ENCODE results near the gene NIP7.
"Not testable (repeated sequence)": the region's sequence is repeated elsewhere in the genome, so short reads cannot be mapped to it uniquely, and the experiment has no call there.

The NIP7 gene

DNA sequence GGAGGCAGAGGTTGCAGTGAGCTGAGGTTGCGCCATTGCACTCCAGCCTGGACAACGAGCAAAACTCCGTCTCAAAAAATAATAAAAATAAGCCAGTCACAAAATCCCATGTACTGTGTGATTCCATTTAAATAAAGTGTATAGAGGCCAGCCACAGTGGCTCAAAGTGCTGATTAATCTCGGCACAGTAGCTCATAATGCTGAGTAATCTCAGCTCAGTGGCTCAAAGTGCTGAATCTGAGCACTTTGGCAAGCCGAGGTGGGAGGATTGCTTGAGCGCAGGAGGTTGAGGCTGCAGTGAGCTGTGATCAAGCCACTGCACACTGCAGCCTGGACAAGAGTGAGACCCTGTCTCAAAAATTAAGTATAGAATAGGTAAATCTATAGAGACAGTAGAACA, 7.1 kb downstream of the NIP7 start:
- no peak for DNase-seq

- no peak for DNase-seq
Observed at GRCh38 chr16:69348222-69348621, 8.7 kb downstream of the NIP7 start.

GRCh38 chr16:69349536-69349935, 10.0 kb downstream of the NIP7 start:
- no peak for DNase-seq

- no peak for DNase-seq
Observed at GRCh38 chr16:69350536-69351133, 11.1 kb downstream of the NIP7 start.

- no peak for DNase-seq
Observed at GRCh38 chr16:69351309-69352027, 11.9 kb downstream of the NIP7 start, which contains the start of gene TMED6. TSS of gene TMED6 (minus strand) at chr16:69351786. CDS start at chr16:69351753, 33 bp downstream.

DNA sequence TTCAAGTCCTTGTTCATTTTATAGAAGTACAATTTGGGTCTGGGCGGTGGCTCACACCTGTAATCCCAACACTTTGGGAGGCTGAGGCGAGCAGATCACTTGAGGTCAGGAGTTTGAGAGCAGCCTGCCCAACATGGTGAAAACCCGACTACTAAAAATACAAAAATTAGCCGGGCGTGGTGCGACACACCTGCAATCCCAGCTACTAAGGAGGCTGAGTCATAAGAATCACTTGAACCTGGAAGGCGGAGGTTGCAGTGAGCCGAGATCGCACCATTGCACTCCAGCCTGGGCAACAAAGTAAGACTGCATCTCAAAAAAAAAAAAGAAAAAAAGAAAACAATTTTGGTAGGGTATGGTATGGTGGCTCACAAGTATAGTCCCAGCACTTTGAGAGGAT, 20.5 kb downstream of the NIP7 start:
- DNase-seq = not testable (repeated sequence)

GRCh38 chr16:69363281-69363717, 23.7 kb downstream of the NIP7 start:
- DNase-seq = no peak

DNA sequence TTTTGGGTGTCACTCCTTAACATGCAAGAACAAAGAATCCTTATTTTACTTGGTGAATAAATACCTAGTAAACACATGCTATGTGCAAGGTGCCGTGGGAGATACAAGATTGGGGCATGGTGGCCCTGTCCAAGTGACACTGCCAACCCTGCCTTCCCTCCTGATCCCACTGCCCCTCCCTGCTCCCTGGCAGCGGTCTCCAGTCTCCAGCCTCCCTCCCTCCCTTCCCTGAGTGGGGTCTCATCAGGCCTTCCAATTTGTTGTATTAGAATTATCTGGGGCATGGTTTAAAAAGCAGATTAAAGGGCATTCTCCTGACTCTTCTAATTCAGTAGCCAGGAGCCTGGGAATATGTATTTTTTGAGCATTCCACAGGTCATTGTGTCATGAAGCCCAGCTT, 24.5 kb downstream of the NIP7 start:
- no peak for DNase-seq

- DNase-seq = no peak
Observed at GRCh38 chr16:69365901-69366300, 26.3 kb downstream of the NIP7 start.

DNA sequence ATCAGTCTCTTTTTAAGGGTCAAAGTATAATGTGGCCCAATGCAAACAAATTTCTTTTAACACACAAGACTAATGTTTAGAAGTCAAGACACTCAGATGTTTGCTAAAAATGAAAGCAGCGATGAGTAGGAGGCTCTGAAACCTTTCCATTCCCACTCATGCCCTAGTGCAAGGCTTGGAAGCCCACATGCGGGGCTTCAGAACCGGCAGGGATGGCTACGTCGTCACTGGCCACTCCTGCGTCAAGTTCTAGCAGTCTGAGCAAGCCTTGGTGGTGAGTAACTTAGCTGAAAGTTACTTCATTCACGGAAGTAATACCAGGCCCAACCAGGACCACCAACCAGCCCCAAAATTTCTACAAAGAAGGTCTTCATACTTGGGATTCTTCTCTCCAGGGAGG, 26.9 kb downstream of the NIP7 start:
- no peak for DNase-seq

GRCh38 chr16:69367980-69368379, 28.4 kb downstream of the NIP7 start:
- DNase-seq = no peak

DNA sequence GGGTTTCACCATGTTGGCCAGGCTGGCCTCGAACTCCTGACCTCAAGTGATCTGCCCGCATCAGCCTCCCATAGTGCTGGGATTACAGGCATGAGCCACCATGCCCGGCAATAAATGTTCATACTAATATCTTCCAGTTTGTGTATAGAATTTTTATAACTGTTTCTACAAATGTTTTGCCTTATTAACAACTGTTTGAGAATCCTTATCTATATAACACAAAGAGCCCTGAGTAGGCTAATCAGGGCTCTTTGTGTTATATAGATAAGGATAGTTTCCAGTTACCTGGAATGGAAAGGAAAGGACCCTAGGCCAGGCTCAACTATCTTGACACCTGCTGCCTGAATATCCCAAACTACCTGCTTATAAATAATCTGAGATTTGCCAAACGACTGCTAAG, 29.3 kb downstream of the NIP7 start:
- DNase-seq = no peak

- DNase-seq = no peak
Observed at GRCh38 chr16:69371564-69371963, 32.0 kb downstream of the NIP7 start.

- DNase-seq = no peak
Observed at GRCh38 chr16:69373019-69373418, 33.4 kb downstream of the NIP7 start.

DNA sequence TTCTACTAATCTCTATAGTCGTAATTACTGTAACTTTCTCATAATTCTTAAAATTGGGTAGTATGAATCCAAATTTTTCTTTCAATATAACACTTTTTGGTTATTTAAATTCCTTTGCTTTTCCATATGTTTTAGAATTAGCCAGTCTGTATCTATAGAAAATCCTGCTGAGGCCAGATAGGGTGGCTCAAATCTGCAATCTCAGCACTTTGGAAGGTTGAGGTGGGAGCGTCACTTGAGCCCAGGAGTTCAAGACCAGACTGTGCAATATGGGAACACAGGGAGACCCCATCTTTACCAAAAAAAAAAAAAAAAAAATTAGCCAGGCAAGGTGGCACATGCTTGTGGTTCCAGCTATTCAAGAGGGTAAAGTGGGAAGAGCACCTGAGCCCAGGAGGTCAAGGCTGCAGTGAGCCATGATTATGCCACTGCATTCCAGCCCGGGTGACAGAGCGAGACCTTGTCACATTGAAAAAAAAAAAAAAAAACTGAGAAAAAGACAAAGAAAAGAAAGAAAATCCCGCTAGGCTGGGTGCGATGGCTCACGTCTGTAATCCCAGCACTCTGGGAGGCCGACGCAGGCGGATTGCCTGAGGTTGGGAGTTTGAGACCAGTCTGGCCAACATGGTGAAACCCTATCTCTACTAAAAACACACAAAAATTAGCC, 37.0 kb downstream of the NIP7 start:
- no peak for DNase-seq

GRCh38 chr16:69378036-69378435, 38.5 kb downstream of the NIP7 start:
- DNase-seq = no peak

DNA sequence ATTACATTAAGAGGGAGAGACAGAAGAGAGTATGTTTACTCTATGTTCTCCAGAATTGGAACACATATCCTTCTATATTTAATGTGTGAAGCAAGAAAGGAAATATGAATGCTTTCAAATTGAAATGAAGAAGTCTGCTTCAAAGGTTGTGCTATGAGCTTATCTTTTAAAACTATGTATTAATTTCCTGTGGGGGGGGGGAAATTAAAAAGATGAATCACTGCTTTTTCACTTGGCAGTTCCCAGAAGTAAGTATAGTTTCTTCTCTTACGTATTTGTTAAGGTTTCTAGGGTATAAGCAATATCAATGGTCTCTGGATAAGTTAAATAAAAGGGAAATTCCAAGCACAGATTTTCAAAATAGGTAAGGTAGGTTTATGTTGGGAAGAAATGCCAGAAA, 39.2 kb downstream of the NIP7 start:
- DNase-seq = no peak

DNA sequence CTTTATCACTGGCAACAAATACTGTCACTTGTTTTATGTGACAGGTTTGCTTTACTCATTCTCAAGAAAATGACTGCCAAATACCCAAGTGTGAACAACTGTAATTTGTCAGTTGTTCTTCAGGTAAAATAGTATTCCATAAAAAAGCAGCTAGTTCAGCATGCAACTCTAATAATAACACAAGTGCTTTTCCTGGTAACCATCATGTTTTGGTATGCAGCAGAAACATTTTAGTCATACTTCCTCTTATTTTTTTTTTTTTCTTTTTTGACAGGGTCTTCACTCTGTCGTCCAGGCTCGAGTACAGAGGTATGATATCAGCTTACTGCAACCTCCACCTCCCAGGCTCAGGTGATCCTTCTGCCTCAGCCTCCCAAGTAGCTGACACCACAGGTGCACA, 41.7 kb downstream of the NIP7 start:
- DNase-seq = no peak

DNA sequence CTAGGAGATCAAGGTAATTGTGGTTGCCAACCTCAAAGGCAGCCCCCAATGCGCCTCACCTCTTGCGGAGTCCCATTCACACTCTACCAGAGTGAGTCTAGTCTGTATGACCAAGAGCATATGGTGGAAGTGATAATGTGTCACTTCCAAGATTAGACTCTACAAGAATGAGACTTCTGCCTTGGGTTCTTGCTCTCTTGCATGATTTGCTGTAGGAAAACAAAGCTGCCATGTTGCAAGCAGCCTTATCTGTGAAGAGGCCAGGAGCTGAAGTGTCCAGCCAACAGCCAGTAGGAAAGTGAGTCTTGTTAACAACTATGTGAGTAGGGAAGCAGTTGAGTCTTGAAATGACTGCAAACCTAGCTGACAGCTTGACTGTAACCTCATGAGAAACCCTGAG, 42.8 kb downstream of the NIP7 start:
- no peak for DNase-seq

DNA sequence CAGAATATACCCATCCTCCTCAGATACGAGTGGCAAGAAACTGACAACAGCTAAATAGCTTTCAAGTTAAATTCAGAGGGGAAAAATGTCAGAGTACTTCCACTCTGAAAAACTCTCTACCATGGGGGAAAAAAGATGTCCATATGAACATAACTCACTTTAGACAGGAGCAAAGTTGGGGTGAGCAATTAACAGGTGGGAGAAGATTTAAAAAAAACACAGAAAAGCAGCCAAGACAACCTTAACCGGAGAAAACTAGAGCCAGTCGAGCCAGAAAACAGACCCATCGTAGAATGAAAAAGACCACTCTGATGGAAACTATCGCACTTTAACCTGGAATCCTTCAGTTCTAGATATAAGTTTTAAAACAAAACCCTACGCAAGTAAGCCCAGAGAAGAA, 45.4 kb downstream of the NIP7 start:
- no peak for DNase-seq

- DNase-seq = no peak
Observed at GRCh38 chr16:69386596-69386995, 47.0 kb downstream of the NIP7 start.

Data from T1000 (cell line).